NCI-H146 treated with DMSO at 0.1 percent for 48 hours (cell line): Measurements from ENCODE around the gene ALK.

Source experiments
- DNase-seq: peaks from one replicate; lab custom pipeline; 2025; ENCODE audit not compliant: unreplicated experiment; lab: John Stamatoyannopoulos, UW

ALK gene

GRCh38 chr2:29184531-29184930 lies 736.9 kb downstream of the ALK start:
- DNase-seq = no peak

- no peak for DNase-seq
Measured at GRCh38 chr2:29182920-29183319, 738.5 kb downstream of the ALK start.

GRCh38 chr2:29182334-29182733 lies 739.1 kb downstream of the ALK start:
- no peak for DNase-seq

- DNase-seq = no peak
Measured at GRCh38 chr2:29175338-29175737, 746.0 kb downstream of the ALK start.

DNA sequence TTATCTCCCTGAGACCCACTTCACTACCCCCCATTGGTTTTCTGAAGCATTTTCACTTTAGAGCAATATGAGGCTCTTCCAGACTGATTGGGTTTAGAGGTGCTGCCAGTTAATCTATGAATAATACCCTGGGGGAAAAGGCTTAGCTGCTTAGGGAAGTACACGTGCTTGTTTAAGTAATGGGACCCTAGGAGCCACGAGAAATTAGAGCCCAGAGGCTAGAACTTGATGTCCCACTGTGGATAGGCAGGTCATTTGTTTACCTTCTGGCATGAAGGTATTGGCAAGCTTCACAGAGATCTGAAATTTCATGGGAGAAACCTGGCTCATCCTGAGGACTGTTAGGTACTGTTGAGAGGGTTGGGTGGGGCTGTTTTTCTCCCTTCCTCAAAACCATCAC lies 746.4 kb downstream of the ALK start:
- peak; percentile 58 for DNase-seq

DNA sequence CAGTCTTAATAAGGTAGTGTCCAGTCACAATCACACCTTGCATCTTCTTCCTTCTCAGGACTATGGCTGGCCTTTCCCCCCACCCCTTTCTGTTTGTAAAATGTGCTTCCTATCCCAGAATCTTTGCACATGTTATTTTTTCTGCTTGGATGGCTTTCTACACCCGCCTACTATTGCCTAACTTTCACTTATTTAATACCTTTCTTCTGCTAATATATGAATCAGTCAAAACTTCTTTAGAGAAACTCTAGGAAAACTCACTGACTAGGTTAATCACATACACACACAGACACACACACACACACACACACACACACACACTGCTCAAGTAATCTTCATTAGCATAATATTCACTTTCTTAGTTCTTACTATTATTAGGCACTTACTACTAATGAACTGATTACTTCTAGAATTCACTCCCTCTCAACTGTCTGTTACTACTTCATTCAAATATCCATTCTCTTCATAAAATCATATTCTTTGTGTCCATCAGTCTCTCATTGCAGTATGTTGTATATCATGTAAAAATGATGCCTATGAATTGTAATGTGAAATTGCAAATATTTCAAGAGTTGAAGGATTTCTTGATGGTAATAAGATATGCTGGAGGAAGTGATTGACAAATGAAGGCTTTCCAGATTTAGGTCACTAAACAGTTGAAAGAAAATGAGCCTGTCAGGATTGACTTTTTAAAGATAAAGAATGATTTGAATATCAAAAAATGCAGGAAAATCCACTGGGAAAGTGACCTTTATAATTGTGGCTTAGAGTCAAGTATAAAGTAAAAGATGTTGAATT lies 754.9 kb downstream of the ALK start:
- no peak for DNase-seq

DNA sequence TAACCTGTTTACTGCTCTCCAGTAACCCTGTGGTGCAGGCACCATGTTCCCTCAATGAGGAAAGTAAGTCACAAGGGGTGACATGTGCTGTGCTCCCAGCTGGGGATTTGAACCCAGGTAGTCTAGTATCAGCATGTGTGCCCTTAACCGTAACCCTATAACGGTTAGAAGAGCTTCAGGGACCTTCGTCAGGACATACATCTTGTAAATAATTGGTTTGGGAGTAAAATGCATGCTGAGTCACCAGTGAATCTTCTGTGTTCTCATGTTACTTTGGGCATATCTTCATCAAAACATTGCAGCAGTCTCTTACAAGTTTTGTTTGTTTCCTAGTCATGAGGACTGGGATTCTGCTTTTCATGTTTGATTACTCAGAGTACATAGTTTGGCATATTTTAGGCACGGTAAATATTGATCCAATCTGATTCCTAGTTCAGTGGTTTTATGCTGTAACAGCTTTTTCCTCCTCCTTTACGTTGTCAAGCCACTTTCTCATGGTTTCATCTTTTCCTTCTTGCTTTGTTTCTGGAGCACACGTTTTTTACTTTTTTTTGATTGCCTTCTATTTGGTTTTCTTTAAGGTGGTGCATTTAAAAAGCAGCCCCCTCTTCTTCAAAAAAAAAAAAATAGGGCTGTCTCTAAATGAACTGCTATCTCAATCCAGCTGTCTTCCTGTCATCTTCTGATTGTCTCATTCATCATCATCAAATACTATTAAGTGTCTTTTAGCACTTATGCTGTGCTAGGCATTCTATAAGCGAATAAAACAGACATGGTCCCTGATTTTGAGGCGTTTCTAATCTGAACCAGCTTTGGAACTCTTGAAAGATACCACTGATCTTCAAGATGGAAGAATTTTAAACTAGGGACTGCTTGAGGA lies 755.8 kb downstream of the ALK start:
- DNase-seq = peak; percentile 48

DNA sequence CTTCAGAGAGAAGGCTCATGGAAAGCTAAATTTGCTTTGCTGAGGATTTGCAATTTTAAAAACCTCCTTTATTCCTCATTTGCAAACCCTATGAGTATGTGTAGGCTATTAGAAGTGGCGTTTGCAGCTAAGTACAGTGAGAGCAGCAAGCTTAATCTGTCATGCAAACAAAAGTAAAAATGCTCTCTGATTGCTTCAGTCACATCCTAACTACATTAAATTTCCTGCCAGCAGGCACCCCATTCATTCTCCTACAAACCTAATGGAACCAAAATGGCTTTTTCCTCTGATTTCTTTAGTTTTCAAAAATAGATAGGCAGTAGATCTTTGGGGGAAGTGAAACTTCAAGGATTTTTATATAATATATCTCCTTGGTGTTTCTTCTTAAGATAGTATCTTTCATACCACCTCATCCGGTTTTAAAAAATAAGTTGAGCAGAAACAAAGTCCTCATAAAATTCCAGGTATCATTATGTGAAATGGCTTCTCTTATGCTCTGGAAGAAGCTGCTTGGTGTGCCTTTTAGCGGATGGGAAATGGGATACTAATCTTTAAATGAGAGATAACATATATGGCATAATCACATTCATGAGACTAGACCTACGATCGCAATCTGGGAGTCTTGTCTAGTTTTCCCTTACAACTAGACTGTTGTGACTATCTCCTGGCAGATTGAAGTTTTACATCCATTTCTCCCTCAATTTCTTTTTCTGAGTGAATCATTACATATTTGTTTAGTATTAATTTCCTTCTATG lies 757.1 kb downstream of the ALK start:
- DNase-seq = no peak

GRCh38 chr2:29162204-29162928 lies 759.0 kb downstream of the ALK start:
- no peak for DNase-seq

DNA sequence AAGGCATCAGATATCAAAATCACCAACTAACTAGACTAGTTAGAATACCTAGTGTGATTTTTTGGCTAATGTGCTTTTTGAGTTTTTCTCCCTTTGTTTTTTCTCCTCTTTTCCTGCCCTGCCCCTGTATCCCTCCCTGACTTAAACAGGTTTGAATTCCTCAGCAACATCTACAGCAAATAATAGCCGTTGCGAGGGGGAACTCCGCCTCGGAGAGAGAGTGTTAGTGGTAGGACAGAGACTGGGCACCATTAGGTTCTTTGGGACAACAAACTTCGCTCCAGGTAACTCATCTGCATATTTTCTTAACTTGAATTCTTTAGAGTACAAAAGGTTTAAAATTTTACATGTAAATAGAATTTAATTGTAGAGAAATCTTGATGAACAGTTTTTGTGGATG lies 761.2 kb downstream of the ALK start:
- DNase-seq = no peak

GRCh38 chr2:29159125-29159524 lies 762.3 kb downstream of the ALK start:
- DNase-seq = no peak

GRCh38 chr2:29157131-29157530 lies 764.3 kb downstream of the ALK start:
- DNase-seq = no peak

DNA sequence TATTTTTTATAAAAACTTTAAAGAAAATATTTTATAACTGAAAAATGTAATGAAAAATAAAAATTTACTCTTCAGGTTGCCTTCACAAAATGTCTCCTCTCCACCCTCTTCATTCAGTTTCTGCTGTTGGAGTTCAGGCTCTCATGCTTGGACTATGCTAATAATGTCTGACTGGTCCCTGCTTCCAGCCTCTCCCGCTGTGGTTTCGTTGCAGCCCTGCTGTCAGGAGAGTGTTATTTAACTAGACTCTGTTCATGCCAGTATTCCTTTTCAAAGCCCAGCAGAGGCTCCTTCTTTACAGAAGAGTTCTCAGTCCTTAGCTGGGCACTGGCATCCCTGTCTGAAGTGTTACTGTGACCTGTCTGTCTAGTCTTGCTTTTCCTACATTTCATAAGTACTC lies 765.8 kb downstream of the ALK start:
- DNase-seq = no peak

DNA sequence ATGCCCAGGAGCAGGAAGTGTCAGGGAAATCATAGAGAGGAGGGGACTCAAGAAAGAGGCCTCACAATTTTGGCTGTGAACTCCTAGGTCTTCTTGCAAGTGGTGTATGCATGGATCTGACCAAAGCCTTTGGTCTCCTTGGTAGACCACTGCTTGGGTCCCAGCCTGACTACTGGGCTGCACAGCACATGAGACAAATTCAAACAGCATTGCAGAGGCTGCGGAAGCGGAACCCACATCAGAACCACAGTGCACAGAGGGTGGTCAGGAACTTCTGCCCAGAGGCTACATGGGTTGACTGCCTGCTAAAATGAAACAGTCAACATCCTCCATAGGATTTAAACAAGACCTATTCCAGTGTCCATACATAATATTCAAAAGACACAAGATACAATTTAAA lies 766.8 kb downstream of the ALK start:
- no peak for DNase-seq

- DNase-seq = no peak
Measured at GRCh38 chr2:29147963-29148362, 773.4 kb downstream of the ALK start.

GRCh38 chr2:29146197-29146596 lies 775.2 kb downstream of the ALK start:
- DNase-seq = no peak

DNA sequence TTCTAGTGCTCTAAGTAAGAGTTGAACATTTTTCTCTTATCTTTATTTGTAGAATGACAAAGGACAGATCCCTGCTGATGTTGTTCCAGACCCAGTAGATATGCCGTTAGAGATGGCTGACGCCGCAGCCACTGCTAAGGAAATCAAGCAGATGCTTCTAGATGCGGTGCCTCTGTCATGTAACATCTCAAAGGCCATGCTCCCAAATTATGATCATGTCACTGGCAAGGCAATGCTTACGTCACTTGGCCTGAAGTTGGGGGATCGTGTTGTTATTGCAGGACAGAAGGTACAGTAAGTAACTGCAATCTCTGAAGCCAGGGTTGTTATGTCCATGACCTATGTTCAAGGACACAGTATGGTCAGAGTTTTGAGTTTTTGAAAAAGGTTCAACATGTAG lies 777.7 kb downstream of the ALK start:
- no peak for DNase-seq
